Measurements from ENCODE around the gene FBL. TPM values are rescaled to one million over a fixed set of nuclear protein-coding genes. Genes with fewer than 3 reads are reported as not detected.

The FBL gene
- total and polyA plus RNA-seq, 2 of the 8 experiments (the other 6 are each of a cell fraction or from before 2014, with no cell fraction given): 790 to 1,361 TPM

DNA sequence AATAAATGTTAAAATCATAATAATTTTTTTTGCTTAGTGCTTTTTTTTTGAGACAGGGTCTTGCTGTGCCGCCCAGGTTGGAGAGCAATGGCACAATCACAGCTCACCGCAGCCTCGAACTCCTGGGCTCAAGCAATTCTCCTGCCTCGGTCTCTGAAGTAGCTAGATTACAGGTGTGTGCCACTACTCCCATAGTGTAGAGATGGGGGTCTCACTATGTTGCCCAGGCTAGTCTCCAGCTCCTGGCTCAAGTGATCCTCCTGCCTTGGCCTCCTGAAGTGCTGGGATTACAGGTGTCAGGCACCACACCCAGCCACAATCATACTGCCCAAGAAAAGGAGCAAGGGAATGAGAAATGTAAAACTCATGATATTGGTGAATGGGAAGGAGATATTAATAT, 5.1 kb downstream of the FBL start (continued):
- TF ChIP-seq, protein P1, sequence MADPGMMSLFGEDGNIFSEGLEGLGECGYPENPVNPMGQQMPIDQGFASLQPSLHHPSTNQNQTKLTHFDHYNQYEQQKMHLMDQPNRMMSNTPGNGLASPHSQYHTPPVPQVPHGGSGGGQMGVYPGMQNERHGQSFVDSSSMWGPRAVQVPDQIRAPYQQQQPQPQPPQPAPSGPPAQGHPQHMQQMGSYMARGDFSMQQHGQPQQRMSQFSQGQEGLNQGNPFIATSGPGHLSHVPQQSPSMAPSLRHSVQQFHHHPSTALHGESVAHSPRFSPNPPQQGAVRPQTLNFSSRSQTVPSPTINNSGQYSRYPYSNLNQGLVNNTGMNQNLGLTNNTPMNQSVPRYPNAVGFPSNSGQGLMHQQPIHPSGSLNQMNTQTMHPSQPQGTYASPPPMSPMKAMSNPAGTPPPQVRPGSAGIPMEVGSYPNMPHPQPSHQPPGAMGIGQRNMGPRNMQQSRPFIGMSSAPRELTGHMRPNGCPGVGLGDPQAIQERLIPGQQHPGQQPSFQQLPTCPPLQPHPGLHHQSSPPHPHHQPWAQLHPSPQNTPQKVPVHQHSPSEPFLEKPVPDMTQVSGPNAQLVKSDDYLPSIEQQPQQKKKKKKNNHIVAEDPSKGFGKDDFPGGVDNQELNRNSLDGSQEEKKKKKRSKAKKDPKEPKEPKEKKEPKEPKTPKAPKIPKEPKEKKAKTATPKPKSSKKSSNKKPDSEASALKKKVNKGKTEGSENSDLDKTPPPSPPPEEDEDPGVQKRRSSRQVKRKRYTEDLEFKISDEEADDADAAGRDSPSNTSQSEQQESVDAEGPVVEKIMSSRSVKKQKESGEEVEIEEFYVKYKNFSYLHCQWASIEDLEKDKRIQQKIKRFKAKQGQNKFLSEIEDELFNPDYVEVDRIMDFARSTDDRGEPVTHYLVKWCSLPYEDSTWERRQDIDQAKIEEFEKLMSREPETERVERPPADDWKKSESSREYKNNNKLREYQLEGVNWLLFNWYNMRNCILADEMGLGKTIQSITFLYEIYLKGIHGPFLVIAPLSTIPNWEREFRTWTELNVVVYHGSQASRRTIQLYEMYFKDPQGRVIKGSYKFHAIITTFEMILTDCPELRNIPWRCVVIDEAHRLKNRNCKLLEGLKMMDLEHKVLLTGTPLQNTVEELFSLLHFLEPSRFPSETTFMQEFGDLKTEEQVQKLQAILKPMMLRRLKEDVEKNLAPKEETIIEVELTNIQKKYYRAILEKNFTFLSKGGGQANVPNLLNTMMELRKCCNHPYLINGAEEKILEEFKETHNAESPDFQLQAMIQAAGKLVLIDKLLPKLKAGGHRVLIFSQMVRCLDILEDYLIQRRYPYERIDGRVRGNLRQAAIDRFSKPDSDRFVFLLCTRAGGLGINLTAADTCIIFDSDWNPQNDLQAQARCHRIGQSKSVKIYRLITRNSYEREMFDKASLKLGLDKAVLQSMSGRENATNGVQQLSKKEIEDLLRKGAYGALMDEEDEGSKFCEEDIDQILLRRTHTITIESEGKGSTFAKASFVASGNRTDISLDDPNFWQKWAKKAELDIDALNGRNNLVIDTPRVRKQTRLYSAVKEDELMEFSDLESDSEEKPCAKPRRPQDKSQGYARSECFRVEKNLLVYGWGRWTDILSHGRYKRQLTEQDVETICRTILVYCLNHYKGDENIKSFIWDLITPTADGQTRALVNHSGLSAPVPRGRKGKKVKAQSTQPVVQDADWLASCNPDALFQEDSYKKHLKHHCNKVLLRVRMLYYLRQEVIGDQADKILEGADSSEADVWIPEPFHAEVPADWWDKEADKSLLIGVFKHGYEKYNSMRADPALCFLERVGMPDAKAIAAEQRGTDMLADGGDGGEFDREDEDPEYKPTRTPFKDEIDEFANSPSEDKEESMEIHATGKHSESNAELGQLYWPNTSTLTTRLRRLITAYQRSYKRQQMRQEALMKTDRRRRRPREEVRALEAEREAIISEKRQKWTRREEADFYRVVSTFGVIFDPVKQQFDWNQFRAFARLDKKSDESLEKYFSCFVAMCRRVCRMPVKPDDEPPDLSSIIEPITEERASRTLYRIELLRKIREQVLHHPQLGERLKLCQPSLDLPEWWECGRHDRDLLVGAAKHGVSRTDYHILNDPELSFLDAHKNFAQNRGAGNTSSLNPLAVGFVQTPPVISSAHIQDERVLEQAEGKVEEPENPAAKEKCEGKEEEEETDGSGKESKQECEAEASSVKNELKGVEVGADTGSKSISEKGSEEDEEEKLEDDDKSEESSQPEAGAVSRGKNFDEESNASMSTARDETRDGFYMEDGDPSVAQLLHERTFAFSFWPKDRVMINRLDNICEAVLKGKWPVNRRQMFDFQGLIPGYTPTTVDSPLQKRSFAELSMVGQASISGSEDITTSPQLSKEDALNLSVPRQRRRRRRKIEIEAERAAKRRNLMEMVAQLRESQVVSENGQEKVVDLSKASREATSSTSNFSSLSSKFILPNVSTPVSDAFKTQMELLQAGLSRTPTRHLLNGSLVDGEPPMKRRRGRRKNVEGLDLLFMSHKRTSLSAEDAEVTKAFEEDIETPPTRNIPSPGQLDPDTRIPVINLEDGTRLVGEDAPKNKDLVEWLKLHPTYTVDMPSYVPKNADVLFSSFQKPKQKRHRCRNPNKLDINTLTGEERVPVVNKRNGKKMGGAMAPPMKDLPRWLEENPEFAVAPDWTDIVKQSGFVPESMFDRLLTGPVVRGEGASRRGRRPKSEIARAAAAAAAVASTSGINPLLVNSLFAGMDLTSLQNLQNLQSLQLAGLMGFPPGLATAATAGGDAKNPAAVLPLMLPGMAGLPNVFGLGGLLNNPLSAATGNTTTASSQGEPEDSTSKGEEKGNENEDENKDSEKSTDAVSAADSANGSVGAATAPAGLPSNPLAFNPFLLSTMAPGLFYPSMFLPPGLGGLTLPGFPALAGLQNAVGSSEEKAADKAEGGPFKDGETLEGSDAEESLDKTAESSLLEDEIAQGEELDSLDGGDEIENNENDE (IDR thresholded peaks at IDR 0.05; ENCODE audit: insufficient replicate concordance, low read length): no peak
- no peak for TF ChIP-seq POLR2AphosphoS5 (IDR thresholded peaks at IDR 0.05; ENCODE audit: low read depth, low read length)
